GM06990 (cell line): ENCODE measurements around the gene TMPRSS12.
A peak's percentile ranks its signal among the peaks of the same experiment; 100 is the strongest.
"Not testable (repeated sequence)": the region's sequence is repeated elsewhere in the genome, so short reads cannot be mapped to it uniquely, and the experiment has no call there.

Experiments
- DNase-seq: peaks from one replicate; pipeline ENCODE4 v3.0.0-alpha.2; 2011; ENCODE audit not compliant: insufficient read length; ENCODE audit errors: extremely low read depth
- H3K27me3 ChIP-seq: replicated peaks from 2 replicates; pipeline ENCODE4 v1.6.0; 2011; ENCODE audit warnings: low read length; ENCODE audit not compliant: control insufficient read depth, insufficient read depth
- H3K36me3 ChIP-seq: 2 replicates; pipeline ENCODE4 v1.5.1; 2011; ENCODE audit warnings: low read length; ENCODE audit not compliant: control insufficient read depth, insufficient read depth
- H3K4me3 ChIP-seq: replicated peaks from 2 replicates; pipeline ENCODE4 v1.5.1; 2011; ENCODE audit warnings: low read depth, mild to moderate bottlenecking, control low read depth, low read length
- TF ChIP-seq, protein P1 (sequence below): IDR thresholded peaks from 2 replicates; pipeline ENCODE4 v1.5.1; 2011; ENCODE audit warnings: low read length, control low read depth, mild to moderate bottlenecking, inconsistent platforms; ENCODE audit not compliant: insufficient read depth, poor library complexity, severe bottlenecking

TMPRSS12 gene

DNA sequence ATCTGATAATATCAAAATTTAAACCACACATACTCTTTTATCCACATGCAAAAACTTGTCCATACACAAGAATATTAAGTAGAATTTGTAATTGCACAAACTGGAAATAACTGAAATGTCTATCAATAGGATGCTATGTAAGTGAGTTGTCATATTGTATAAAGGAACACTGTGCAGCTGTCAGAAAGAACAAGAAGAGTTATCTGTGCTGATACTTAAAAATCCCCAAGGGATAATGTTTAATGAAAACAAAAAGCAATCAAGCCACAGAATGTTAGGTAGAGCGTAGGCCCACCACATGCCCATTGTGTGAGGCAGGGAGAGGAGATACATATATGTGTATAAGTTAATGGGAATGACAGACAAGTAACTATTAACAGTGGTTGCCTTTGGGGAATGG is 83.7 kb downstream of the TMPRSS12 start:
- Histone ChIP-seq H3K27me3 (no peaks in the 10 kb centered on the region), H3K4me3 (peak overlapping the region; percentile 54), H3K36me3 (no peaks in the 10 kb centered on the region; the same call in 1 of the 2 replicates)
- no peak for DNase-seq
- TF ChIP-seq, protein P1, sequence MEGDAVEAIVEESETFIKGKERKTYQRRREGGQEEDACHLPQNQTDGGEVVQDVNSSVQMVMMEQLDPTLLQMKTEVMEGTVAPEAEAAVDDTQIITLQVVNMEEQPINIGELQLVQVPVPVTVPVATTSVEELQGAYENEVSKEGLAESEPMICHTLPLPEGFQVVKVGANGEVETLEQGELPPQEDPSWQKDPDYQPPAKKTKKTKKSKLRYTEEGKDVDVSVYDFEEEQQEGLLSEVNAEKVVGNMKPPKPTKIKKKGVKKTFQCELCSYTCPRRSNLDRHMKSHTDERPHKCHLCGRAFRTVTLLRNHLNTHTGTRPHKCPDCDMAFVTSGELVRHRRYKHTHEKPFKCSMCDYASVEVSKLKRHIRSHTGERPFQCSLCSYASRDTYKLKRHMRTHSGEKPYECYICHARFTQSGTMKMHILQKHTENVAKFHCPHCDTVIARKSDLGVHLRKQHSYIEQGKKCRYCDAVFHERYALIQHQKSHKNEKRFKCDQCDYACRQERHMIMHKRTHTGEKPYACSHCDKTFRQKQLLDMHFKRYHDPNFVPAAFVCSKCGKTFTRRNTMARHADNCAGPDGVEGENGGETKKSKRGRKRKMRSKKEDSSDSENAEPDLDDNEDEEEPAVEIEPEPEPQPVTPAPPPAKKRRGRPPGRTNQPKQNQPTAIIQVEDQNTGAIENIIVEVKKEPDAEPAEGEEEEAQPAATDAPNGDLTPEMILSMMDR, result no peak

DNA sequence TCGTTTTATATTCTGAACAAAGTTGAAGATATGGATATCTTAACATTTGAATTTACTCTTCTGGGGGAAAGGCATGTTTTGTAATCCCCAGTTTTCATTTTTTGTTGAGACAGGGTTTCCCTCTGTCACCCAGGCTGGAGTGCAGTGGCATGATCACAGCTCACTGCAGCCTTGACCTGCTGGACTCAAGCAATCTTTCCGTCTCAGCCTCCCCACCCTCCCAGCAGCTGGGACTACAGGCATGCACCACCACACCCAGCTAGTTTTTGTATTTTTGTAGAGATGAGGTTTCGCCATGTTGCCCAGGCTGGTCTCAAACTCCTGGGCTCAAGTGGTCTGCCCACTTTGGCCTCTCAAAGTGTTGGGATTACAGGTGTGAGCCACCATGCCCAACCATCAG is 84.2 kb downstream of the TMPRSS12 start:
- H3K36me3 ChIP-seq, DNase-seq, H3K27me3 ChIP-seq: not testable (repeated sequence)
- peak overlapping the region; percentile 54 for H3K4me3 ChIP-seq

DNA sequence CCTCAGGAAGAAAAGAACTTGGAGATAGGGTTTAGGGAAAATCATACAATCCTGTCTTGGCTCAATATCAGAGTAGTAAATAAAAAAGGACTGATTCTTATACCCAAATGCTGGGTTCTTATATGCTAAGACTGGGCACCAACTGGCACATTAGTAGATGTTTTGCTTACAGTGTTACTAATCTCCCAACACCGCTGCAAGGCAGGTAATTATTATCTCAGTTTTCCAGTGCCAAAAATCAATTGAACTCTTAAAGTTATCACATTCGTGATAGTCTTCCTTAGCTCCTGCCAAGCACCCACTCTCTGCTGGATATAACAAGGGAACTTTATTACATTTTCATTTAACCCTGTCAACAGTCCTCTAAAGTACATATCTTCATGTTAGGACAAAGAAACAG is 84.6 kb downstream of the TMPRSS12 start:
- H3K36me3 ChIP-seq, result no peaks in the 10 kb centered on the region; the same call in 1 of the 2 replicates
- TF ChIP-seq, protein P1, result no peak
- peak overlapping the region; percentile 6 for H3K4me3 ChIP-seq
- no peak for DNase-seq
- H3K27me3 ChIP-seq, result no peaks in the 10 kb centered on the region

DNA sequence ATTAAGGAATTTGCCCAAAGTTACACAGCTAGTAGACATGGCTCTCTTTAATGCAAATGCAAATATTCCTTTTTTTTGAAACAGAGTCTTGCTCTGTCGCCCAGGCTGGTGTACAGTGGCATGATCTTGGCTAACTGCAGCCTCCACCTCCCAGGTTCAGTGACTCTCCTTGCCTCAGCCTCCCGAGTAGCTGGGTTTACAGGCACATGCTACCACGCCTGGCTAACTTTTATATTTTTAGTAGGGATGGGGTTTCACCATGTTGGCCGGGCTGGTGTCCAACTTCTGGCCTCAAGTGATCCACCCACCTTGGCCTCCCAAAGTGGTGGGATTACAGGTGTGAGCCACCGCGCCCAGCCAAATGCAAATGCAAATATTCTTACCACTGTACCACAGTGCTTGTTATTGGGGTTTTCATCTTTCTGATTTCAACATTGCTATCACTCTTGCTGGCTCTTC is 85.1 kb downstream of the TMPRSS12 start:
- no peak for DNase-seq
- Histone ChIP-seq H3K36me3 (no peaks in the 10 kb centered on the region; the same call in 1 of the 2 replicates), H3K4me3 (peak overlapping the region; percentile 6), H3K27me3 (no peaks in the 10 kb centered on the region)
- TF ChIP-seq, protein P1, result no peak

DNA sequence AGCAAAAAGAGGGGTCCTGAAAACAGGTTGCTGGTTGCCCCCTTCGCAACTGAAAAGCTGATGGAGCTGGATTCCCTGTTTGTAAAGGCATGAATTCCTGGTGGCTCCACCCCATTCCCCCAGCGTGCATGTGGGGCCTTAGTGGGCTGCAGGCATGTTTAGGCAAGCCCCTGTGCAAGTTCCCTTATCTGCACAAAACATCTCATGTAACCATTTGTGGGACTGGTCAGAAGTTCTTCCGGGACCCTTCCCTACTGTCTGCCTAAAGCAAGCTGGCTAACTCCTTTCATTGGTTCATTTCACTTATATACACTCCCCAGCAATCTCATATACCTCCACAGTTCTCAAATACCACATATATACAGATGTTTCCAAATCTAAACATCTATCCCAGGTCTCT is 85.7 kb downstream of the TMPRSS12 start:
- TF ChIP-seq, protein P1, result no peak
- no peak for DNase-seq
- Histone ChIP-seq H3K36me3 (no peaks in the 10 kb centered on the region; the same call in 1 of the 2 replicates), H3K4me3 (no peak overlapping the region), H3K27me3 (no peaks in the 10 kb centered on the region)

DNA sequence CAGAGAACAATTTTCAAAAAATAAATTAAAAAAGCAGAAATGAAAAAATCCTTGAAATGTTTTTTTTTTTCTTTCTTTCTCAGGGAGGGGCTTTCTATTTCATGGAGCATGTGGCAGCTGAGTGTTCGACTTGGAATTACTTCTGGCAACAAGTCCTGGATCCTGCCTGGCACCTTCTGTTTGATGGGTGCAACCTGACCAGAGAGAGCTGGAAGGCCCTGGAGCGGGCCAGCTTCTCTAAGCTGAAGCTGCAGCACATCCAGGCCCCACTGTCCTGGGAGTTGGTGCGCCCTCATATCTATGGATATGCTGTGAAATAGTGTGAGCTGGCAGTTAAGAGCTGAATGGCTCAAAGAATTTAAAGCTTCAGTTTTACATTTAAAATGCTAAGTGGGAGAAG is 87.1 kb downstream of the TMPRSS12 start:
- no peak overlapping the region for H3K4me3 ChIP-seq
- TF ChIP-seq, protein P1, result no peak
- no peaks in the 10 kb centered on the region; the same call in 1 of the 2 replicates for H3K36me3 ChIP-seq
- no peaks in the 10 kb centered on the region for H3K27me3 ChIP-seq
- DNase-seq, result no peak

DNA sequence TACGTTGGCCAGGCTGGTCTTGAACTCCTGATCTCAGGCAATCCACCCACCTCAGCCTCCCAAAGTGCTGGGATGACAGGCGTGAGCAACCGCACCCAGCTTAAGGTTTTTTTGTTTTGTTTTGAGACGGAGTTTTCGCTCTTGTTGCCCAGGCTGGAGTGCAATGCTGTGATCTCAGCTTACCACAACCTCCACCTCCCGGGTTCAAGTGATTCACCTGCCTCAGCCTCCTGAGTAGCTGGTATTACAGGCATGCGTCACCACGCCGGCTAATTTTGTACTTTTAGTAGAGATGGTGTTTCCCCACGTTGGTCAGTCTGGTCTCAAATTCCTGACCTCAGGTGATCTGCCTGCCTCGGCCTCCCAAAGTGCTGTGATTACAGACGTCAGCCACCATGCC is 87.8 kb downstream of the TMPRSS12 start:
- not testable (repeated sequence) for H3K36me3 ChIP-seq, H3K4me3 ChIP-seq, H3K27me3 ChIP-seq, DNase-seq
